VCaP (cell line): Measurements from ENCODE around the gene LENEP.
A peak's percentile ranks its signal among the peaks of the same experiment; 100 is the strongest.

Source experiments
- H3K27ac ChIP-seq: fragments of 450-650 bp; 2 replicates; pipeline ENCODE4 v1.5.1; 2017
- CTCF ChIP-seq: fragments of 450-650 bp; conservative IDR thresholded peaks from 2 replicates; pipeline ENCODE4 v1.5.1; 2017; ENCODE audit warnings: mild to moderate bottlenecking, moderate library complexity

LENEP gene

DNA sequence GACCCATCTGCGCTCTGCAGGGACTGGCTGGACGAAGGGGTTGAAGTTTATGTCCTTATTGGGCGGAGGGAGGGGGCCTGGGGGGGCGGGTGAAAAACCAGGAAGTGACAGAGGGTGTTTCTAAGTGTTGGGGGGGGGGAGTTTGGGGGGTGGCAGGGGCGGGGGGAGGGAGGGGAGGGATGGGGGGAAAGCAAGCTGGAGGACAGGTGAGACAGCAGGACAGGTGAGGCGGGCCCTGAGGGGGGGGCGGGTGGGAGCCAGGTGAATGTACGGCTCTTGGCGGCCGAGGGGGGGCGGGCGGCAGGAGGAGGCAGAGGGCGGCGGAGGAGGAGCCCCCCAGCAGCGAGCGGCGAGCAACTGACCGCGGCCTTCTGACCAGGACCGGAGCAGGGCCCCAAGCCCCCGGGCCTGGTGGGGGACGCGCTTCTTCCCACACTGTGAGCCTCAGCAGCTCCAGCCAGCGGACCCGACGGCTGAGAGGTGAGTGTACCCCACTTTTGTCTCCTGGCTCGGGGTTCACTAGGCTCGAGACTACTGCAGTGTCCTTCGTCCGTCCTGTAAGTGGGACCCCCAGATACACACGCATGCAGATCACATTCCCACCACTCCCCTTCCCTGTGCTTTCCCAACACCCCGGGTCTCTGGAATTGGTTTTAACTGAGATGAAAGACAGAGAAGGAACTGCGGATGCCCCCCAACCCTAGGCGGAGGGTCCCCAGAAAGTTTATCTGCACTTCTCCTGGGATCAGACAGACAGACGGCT, 9.3 kb downstream of the LENEP start, which contains the start of gene ZBTB7B:
Gene ZBTB7B (plus strand): TSS at position 339 of the 763 bp plus-strand sequence. CDS start 11,859 bp downstream, outside the sequence.
- peak within 1 kb of the TSS; percentile 100 for H3K27ac ChIP-seq
- no peak for TF ChIP-seq CTCF

GRCh38 chr1:155003227-155003765, 9.9 kb downstream of the LENEP start:
- no peak for TF ChIP-seq CTCF
- H3K27ac ChIP-seq: peak overlapping the region; percentile 100

DNA sequence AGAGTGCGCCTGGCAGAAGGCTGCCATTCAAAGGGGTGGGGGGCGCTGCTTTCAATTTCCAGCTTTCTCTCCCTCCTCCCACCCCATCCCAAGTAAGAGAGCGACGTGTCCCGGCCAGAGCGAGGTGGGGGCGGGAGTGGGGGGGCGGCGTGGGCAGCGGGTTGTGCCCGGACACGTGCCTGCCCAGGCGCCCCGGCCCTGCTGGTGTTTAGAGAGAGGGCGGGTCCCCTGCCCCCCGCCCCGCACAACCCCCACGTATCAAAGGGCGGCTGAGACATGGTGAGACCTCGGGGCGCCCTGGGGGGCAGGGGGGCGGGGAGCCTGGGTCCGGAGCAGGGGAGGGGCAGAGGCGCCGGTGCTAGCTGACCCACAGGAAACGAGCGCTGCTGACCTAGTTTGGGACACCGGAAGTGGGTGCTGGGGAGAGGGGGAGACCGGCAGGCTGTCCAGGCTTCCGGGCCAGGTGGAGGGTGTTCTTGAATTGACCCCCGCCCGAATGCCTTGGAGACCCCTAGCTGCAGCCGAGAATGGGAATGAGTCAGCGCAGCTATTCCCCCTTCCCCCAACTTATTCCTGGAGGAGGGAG, 10.5 kb downstream of the LENEP start:
- no peak; the same call in 1 of the 2 replicates for TF ChIP-seq CTCF
- peak overlapping the region; percentile 100 for H3K27ac ChIP-seq

DNA sequence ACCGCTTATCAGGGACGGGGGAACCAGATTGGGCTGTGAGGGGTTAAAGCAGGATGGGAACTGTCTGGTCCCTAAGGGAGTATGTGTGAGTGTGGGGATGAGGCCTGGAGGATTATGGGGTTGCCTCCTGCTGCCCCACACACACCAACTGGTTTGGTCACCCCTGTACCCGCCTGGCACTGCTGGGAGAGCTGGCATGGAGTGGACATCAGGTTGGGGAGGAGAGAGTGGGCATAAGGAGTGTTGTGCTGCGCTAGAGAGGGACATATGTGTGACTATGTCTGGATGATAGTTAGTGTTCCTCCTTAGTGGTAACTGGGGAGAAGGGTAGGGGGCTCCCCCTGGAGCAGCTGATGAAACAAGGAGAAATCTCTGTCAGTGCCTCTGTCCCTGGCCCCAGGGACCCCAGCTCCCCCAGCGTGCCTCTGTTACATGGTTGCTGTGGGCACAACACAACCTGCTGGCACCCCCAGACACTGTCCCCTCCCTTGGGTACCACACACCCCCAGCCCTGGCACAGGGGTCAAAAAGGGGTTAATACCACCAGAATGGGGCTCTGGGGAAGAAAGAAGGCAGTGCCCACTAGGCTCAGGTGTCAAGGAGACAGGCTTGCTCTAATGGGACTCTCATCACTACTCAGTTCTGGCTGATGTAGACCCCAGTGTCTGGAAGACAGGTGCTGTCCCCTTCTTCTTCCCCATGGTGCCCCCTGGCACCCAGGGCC, 11.1 kb downstream of the LENEP start:
- TF ChIP-seq CTCF: no peak

DNA sequence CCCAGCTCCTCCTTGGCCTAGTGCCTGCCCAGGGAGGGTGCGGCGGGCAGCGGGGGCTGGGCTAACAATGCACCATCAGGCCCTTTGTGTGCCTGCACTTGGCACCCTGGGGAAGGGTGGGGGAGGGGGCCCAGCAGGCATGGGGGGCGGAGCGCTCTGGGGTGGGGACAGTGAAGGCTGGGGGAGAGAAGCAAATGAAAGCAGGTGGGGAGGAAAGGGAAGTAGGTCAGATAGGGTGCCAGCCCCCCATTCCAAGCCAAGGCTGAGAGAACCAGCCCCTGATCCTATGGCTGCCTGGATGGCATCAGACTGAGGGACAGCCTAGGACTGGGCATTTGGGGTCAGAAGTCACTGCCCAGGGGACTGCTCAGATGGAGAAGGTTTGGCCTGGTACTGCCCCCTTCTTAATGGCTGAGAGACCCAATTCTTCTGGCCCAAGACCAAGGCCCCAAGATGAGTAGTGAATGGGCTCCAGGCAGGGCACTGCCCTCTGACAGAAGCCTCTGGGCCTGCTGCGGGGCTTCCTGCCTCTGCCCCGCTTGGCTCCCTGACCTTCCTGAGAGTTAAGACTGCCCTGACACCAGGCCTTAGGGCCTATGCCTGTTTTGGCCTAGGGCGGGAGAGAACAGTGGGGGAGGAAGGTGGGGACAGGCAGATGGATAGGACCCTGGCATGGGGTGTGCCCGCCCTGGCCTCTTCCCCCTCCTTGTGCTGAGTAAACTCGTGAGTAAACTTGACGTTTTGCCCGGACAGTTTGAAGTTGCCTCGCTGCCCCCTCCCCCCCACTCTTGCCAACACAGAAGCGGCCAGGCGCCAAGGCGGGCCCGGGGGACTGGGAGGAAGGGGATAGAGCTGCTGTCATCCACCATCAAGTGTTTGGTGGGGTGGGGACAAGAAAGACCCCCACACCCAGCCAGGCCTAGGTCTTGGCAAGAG, 12.0 kb downstream of the LENEP start:
- TF ChIP-seq CTCF: no peak
- peak overlapping the region; percentile 100 for H3K27ac ChIP-seq

More for the DNA sequence above, 11.1 kb downstream of the LENEP start:
- H3K27ac ChIP-seq: peak overlapping the region; percentile 100

GRCh38 chr1:155006601-155007101, 13.3 kb downstream of the LENEP start:
- H3K27ac ChIP-seq: peak overlapping the region; percentile 100
- TF ChIP-seq CTCF: no peak
